ENCODE results near the gene CDCP1. TPM values are rescaled to one million over a fixed set of nuclear protein-coding genes. Genes with fewer than 3 reads are reported as not detected.

CDCP1 gene
- total and polyA plus RNA-seq, 3 experiments from 2014 or later, result 0.71 to 0.96 TPM; not detected in 1

- Histone ChIP-seq H3K27ac (ENCODE audit: low read depth, low read length) (peak overlapping the region; percentile 70), H3K4me3 (ENCODE audit: low read length) (no peak overlapping the region), H3K27me3 (ENCODE audit: insufficient read depth, low read length, poor library complexity, severe bottlenecking) (no peaks in the 10 kb centered on the region), H3K9me3 (ENCODE audit: low read length) (no peaks in the 10 kb centered on the region), H3K4me1 (ENCODE audit: insufficient read depth, low read length) (peaks cover 10% of the 10 kb centered on the region), H3K36me3 (ENCODE audit: insufficient read depth, low read length) (no peaks in the 10 kb centered on the region)
- Mint-ChIP-seq H3K27me3 (peaks cover 6 to 26% of the 10 kb centered on the region in 2 donors), H3K4me3 (no peak overlapping the region), H3K4me1 (peaks cover 3 to 12% (median 11%) of the 10 kb centered on the region in 3 donors), H3K27ac (no peak overlapping the region), H3K36me3 (no peaks in the 10 kb centered on the region), H3K9me3 (no peaks in the 10 kb centered on the region)
- no peak for DNase-seq
- POLR2A ChIA-PET, result no interaction called here
- CTCF ChIA-PET, result no interaction called here
These were observed 83.5 kb downstream of the CDCP1 start for GRCh38 chr3:45062697-45063070.

GRCh38 chr3:45060165-45060892 is 85.8 kb downstream of the CDCP1 start:
- POLR2A ChIA-PET, result no interaction called here
- Histone ChIP-seq H3K9me3 (ENCODE audit: low read length) (no peaks in the 10 kb centered on the region), H3K27me3 (ENCODE audit: insufficient read depth, low read length, poor library complexity, severe bottlenecking) (no peaks in the 10 kb centered on the region), H3K4me3 (ENCODE audit: low read length) (no peak overlapping the region), H3K36me3 (ENCODE audit: insufficient read depth, low read length) (no peaks in the 10 kb centered on the region), H3K27ac (ENCODE audit: low read depth, low read length) (no peak overlapping the region), H3K4me1 (ENCODE audit: insufficient read depth, low read length) (peaks cover 6% of the 10 kb centered on the region)
- Mint-ChIP-seq H3K4me3 (no peak overlapping the region), H3K27me3 (peaks cover 5 to 8% of the 10 kb centered on the region in 2 donors), H3K4me1 (peaks cover 3 to 11% (median 10%) of the 10 kb centered on the region in 3 donors), H3K27ac (no peak overlapping the region), H3K36me3 (no peaks in the 10 kb centered on the region), H3K9me3 (no peaks in the 10 kb centered on the region)
- CTCF ChIA-PET, result no interaction called here
- no peak for DNase-seq

GRCh38 chr3:45059132-45059531 is 87.0 kb downstream of the CDCP1 start:
- Histone ChIP-seq H3K27ac (ENCODE audit: low read depth, low read length) (no peak overlapping the region), H3K4me1 (ENCODE audit: insufficient read depth, low read length) (no peaks in the 10 kb centered on the region), H3K9me3 (ENCODE audit: low read length) (no peaks in the 10 kb centered on the region), H3K27me3 (ENCODE audit: insufficient read depth, low read length, poor library complexity, severe bottlenecking) (no peaks in the 10 kb centered on the region), H3K36me3 (ENCODE audit: insufficient read depth, low read length) (no peaks in the 10 kb centered on the region), H3K4me3 (ENCODE audit: low read length) (no peak overlapping the region)
- H3K36me3 Mint-ChIP-seq, result no peaks in the 10 kb centered on the region
- no peaks in the 10 kb centered on the region for H3K4me1 Mint-ChIP-seq
- no peaks in the 10 kb centered on the region for H3K9me3 Mint-ChIP-seq
- ChIA-PET POLR2A (no interaction called here), CTCF (no interaction called here)
- H3K4me3 Mint-ChIP-seq, result no peak overlapping the region
- H3K27ac Mint-ChIP-seq, result peak overlapping the region in 1 of 8 donors; percentile 50
- peaks cover 3 to 6% of the 10 kb centered on the region in 2 donors for H3K27me3 Mint-ChIP-seq
- no peak for DNase-seq

- Histone ChIP-seq H3K4me3 (ENCODE audit: low read length) (no peak overlapping the region), H3K27ac (ENCODE audit: low read depth, low read length) (no peak overlapping the region), H3K9me3 (ENCODE audit: low read length) (no peaks in the 10 kb centered on the region), H3K4me1 (ENCODE audit: insufficient read depth, low read length) (no peaks in the 10 kb centered on the region), H3K27me3 (ENCODE audit: insufficient read depth, low read length, poor library complexity, severe bottlenecking) (no peaks in the 10 kb centered on the region), H3K36me3 (ENCODE audit: insufficient read depth, low read length) (no peaks in the 10 kb centered on the region)
- Mint-ChIP-seq H3K36me3 (no peaks in the 10 kb centered on the region), H3K4me3 (no peak overlapping the region), H3K27ac (no peak overlapping the region), H3K27me3 (peaks cover 6 to 10% of the 10 kb centered on the region in 2 donors), H3K4me1 (no peaks in the 10 kb centered on the region), H3K9me3 (no peaks in the 10 kb centered on the region)
- POLR2A ChIA-PET, result no interaction called here
- no peak for DNase-seq
- CTCF ChIA-PET, result no interaction called here
These were observed 88.6 kb downstream of the CDCP1 start for GRCh38 chr3:45057557-45057956.

- H3K9me3 Mint-ChIP-seq, result no peaks in the 10 kb centered on the region
- no peaks in the 10 kb centered on the region for H3K4me1 ChIP-seq (ENCODE audit: insufficient read depth, low read length)
- no peaks in the 10 kb centered on the region for H3K9me3 ChIP-seq (ENCODE audit: low read length)
- no peak overlapping the region for H3K4me3 ChIP-seq (ENCODE audit: low read length)
- no peaks in the 10 kb centered on the region for H3K4me1 Mint-ChIP-seq
- no peaks in the 10 kb centered on the region for H3K27me3 ChIP-seq (ENCODE audit: insufficient read depth, low read length, poor library complexity, severe bottlenecking)
- peaks cover 6 to 10% of the 10 kb centered on the region in 2 donors for H3K27me3 Mint-ChIP-seq
- ChIA-PET POLR2A (no interaction called here), CTCF (no interaction called here)
- H3K27ac Mint-ChIP-seq, result peak overlapping the region in 1 of 8 donors; percentile 7
- no peak overlapping the region for H3K4me3 Mint-ChIP-seq
- DNase-seq, result no peak
- no peaks in the 10 kb centered on the region for H3K36me3 ChIP-seq (ENCODE audit: insufficient read depth, low read length)
- no peak overlapping the region for H3K27ac ChIP-seq (ENCODE audit: low read depth, low read length)
- no peaks in the 10 kb centered on the region for H3K36me3 Mint-ChIP-seq
These were observed 89.4 kb downstream of the CDCP1 start for GRCh38 chr3:45056608-45057301.

GRCh38 chr3:45055411-45056143 is 90.6 kb downstream of the CDCP1 start:
- no peaks in the 10 kb centered on the region for H3K36me3 ChIP-seq (ENCODE audit: insufficient read depth, low read length)
- no peaks in the 10 kb centered on the region for H3K27me3 ChIP-seq (ENCODE audit: insufficient read depth, low read length, poor library complexity, severe bottlenecking)
- no peaks in the 10 kb centered on the region for H3K9me3 ChIP-seq (ENCODE audit: low read length)
- POLR2A ChIA-PET, result no interaction called here
- H3K4me3 Mint-ChIP-seq, result no peak overlapping the region
- no peaks in the 10 kb centered on the region for H3K36me3 Mint-ChIP-seq
- no peak overlapping the region for H3K4me3 ChIP-seq (ENCODE audit: low read length)
- H3K9me3 Mint-ChIP-seq, result no peaks in the 10 kb centered on the region
- no peak overlapping the region for H3K27ac ChIP-seq (ENCODE audit: low read depth, low read length)
- H3K4me1 ChIP-seq (ENCODE audit: insufficient read depth, low read length), result no peaks in the 10 kb centered on the region
- CTCF ChIA-PET, result interaction anchor here (1.5 kb wide), 1 partner anchor 12 kb away, joined by 5 read pairs; no protein-coding TSS in a partner anchor
- no peak for DNase-seq
- peaks cover 6 to 16% of the 10 kb centered on the region in 2 donors for H3K27me3 Mint-ChIP-seq
- H3K4me1 Mint-ChIP-seq, result no peaks in the 10 kb centered on the region
- H3K27ac Mint-ChIP-seq, result no peak overlapping the region

- DNase-seq, result no peak
- Mint-ChIP-seq H3K9me3 (no peaks in the 10 kb centered on the region), H3K27ac (no peak overlapping the region), H3K27me3 (peaks cover 8 to 22% of the 10 kb centered on the region in 2 donors), H3K4me1 (no peaks in the 10 kb centered on the region), H3K4me3 (no peak overlapping the region), H3K36me3 (no peaks in the 10 kb centered on the region)
- Histone ChIP-seq H3K27me3 (ENCODE audit: insufficient read depth, low read length, poor library complexity, severe bottlenecking) (no peaks in the 10 kb centered on the region), H3K9me3 (ENCODE audit: low read length) (no peaks in the 10 kb centered on the region), H3K4me1 (ENCODE audit: insufficient read depth, low read length) (no peaks in the 10 kb centered on the region), H3K4me3 (ENCODE audit: low read length) (no peak overlapping the region), H3K36me3 (ENCODE audit: insufficient read depth, low read length) (no peaks in the 10 kb centered on the region), H3K27ac (ENCODE audit: low read depth, low read length) (no peak overlapping the region)
- ChIA-PET CTCF (interaction anchor here (1.5 kb wide), 1 partner anchor 12 kb away, joined by 5 read pairs; no protein-coding TSS in a partner anchor), POLR2A (no interaction called here)
These were observed 91.2 kb downstream of the CDCP1 start for GRCh38 chr3:45055032-45055410.
